ENCODE data around the gene TTC14. TPM values are rescaled to one million over a fixed set of nuclear protein-coding genes. Genes with fewer than 3 reads are reported as not detected.
A peak's percentile ranks its signal among the peaks of the same experiment; 100 is the strongest.

The TTC14 gene, protein sequence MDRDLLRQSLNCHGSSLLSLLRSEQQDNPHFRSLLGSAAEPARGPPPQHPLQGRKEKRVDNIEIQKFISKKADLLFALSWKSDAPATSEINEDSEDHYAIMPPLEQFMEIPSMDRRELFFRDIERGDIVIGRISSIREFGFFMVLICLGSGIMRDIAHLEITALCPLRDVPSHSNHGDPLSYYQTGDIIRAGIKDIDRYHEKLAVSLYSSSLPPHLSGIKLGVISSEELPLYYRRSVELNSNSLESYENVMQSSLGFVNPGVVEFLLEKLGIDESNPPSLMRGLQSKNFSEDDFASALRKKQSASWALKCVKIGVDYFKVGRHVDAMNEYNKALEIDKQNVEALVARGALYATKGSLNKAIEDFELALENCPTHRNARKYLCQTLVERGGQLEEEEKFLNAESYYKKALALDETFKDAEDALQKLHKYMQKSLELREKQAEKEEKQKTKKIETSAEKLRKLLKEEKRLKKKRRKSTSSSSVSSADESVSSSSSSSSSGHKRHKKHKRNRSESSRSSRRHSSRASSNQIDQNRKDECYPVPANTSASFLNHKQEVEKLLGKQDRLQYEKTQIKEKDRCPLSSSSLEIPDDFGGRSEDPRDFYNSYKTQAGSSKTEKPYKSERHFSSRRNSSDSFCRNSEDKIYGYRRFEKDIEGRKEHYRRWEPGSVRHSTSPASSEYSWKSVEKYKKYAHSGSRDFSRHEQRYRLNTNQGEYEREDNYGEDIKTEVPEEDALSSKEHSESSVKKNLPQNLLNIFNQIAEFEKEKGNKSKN
- 40.4 TPM for total RNA-seq (ENCODE audit: unreplicated experiment)
- long read RNA-seq, full-length matches to known transcripts: 6 of 15 reads
- long read RNA-seq, partial matches to known transcripts: 7 of 15 reads
- long read RNA-seq, other reads (novel, unspliced or antisense): 2 of 15 reads

DNA sequence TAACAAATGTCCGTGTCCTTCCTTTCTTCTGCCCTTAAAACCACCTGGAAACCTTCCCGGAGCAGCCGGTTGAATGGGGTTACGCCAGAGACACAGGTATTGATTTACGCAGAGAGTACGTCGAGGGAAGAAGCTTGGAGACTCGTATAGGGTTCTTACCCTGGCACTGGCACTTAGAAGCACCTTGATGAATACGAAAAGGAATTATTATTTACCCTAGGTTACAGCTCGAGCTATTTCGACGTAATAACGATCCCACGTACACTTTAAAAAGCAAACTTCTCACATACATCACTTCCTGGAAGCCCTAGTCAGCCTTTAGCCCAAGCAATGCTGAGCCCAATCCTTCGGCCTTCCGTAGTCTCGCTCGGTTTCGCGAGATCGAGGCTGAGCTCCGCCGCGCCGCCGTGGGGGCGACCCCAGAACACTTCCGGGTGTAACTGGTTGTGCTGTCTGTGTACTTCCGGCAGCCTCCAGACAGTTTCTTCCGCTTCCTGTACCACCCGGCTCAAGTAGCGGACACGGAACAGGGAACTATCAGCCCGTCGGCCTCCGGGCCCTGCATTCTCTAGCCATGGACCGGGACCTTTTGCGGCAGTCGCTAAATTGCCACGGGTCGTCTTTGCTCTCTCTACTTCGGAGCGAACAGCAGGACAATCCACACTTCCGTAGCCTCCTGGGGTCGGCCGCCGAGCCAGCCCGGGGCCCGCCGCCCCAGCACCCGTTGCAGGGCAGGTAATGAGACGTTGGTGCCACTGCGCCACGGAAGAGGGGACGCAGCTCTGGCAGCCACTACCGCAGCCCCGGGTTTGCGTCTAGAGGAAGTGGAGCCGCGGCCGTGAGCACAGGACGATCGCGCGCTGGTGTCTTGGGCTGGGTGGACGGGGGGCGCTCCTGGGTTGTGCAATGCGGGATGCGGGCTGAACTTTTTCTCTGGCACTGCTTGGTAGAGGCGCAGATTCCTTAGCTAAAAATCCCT, at the start of gene TTC14:
TSS of gene TTC14 (plus strand) at position 476 of the 979 bp plus-strand sequence. CDS start at position 575, 99 bp downstream.
- TF ChIP-seq, protein P1, sequence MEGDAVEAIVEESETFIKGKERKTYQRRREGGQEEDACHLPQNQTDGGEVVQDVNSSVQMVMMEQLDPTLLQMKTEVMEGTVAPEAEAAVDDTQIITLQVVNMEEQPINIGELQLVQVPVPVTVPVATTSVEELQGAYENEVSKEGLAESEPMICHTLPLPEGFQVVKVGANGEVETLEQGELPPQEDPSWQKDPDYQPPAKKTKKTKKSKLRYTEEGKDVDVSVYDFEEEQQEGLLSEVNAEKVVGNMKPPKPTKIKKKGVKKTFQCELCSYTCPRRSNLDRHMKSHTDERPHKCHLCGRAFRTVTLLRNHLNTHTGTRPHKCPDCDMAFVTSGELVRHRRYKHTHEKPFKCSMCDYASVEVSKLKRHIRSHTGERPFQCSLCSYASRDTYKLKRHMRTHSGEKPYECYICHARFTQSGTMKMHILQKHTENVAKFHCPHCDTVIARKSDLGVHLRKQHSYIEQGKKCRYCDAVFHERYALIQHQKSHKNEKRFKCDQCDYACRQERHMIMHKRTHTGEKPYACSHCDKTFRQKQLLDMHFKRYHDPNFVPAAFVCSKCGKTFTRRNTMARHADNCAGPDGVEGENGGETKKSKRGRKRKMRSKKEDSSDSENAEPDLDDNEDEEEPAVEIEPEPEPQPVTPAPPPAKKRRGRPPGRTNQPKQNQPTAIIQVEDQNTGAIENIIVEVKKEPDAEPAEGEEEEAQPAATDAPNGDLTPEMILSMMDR (IDR thresholded peaks at IDR 0.05; ENCODE audit: unreplicated experiment): no peak
- DNase-seq (ENCODE audit: low spot score): peak; percentile 86

DNA sequence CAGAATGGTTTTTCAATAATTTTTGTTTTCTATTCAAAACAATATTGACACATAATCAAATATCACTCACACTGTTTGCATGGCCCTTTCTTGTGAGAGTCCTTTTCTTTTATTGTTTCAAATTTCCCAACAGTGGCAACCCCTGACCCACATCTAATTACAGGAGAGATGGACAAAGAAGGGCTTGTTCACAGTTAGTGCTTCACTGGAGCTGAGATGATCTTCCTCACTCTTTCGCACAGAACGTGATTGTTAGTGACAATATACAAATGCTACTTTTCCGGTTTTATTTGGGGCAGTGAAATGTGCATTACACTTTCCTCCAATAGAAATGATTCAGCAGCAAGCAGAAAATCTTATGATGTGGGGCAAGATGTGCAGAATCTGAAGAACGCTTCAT, 38.6 kb upstream of the TTC14 start:
- H3K27ac Mint-ChIP-seq (ENCODE audit: unreplicated experiment): no peak overlapping the region
- DNase-seq (ENCODE audit: low spot score): no peak
- no peaks in the 10 kb centered on the region for H3K9me3 Mint-ChIP-seq (ENCODE audit: unreplicated experiment)
- H3K27me3 Mint-ChIP-seq (ENCODE audit: unreplicated experiment): peaks cover 1% of the 10 kb centered on the region
- H3K36me3 Mint-ChIP-seq (ENCODE audit: low read depth, unreplicated experiment): no peaks in the 10 kb centered on the region
- TF ChIP-seq, protein P1 (IDR thresholded peaks at IDR 0.05; ENCODE audit: unreplicated experiment): no peak
- no peaks in the 10 kb centered on the region for H3K4me1 Mint-ChIP-seq (ENCODE audit: unreplicated experiment)
- no peak overlapping the region for H3K4me3 Mint-ChIP-seq (ENCODE audit: unreplicated experiment)

More for the DNA sequence above, at the start of gene TTC14:
- Mint-ChIP-seq H3K27me3 (ENCODE audit: unreplicated experiment) (no peaks in the 10 kb centered on the region), H3K27ac (ENCODE audit: unreplicated experiment) (peak within 1 kb of the TSS; percentile 90), H3K4me1 (ENCODE audit: unreplicated experiment) (peaks cover 14% of the 10 kb centered on the region), H3K36me3 (ENCODE audit: low read depth, unreplicated experiment) (peaks cover 9% of the 10 kb centered on the region), H3K9me3 (ENCODE audit: unreplicated experiment) (no peaks in the 10 kb centered on the region), H3K4me3 (ENCODE audit: unreplicated experiment) (peak within 1 kb of the TSS; percentile 97)

DNA sequence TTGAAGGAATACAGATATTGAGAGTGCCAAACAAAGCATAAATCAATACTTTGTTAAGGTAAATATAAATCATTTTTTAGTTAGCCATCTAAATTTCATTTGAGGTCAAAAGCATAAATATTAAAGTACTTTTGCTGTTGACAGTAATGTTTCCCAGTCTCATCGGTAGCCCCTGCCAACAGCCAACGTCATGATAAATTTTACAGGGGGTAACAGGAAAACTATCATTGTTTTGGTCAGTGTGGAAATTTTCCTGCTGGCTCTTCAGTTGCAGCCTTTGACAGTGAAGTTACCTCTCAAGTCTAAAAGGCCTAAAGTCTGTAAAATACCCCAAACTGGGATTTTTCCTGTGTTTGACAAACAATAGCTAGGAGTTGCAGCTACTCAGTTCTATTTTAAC, 37.3 kb upstream of the TTC14 start:
- H3K9me3 Mint-ChIP-seq (ENCODE audit: unreplicated experiment): no peaks in the 10 kb centered on the region
- no peaks in the 10 kb centered on the region for H3K4me1 Mint-ChIP-seq (ENCODE audit: unreplicated experiment)
- DNase-seq (ENCODE audit: low spot score): no peak
- H3K27ac Mint-ChIP-seq (ENCODE audit: unreplicated experiment): no peak overlapping the region
- no peak overlapping the region for H3K4me3 Mint-ChIP-seq (ENCODE audit: unreplicated experiment)
- TF ChIP-seq, protein P1 (IDR thresholded peaks at IDR 0.05; ENCODE audit: unreplicated experiment): no peak
- peaks cover 1% of the 10 kb centered on the region for H3K27me3 Mint-ChIP-seq (ENCODE audit: unreplicated experiment)
- H3K36me3 Mint-ChIP-seq (ENCODE audit: low read depth, unreplicated experiment): no peaks in the 10 kb centered on the region

DNA sequence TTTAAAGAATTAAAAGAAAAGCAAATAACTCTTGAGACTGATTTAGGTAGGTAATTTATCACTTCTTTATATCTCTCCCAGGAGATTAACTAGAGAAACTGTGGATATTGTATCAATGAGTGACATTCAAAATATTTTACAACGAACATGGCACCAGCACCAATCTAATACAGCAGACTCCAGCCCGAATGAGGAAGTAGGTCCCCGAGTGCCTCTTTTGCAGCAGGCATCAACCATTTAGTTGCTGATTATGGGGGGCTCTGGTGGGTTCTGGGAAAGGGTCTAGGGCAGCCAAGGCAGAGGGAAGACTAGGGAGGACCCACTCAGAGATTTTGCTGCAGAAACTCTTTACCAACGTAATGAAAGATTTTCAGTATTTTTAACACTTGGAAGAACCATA, 31.7 kb upstream of the TTC14 start:
- Mint-ChIP-seq H3K27me3 (ENCODE audit: unreplicated experiment) (no peaks in the 10 kb centered on the region), H3K27ac (ENCODE audit: unreplicated experiment) (no peak overlapping the region)

More for the DNA sequence above, 31.7 kb upstream of the TTC14 start:
- TF ChIP-seq, protein P1 (IDR thresholded peaks at IDR 0.05; ENCODE audit: unreplicated experiment): no peak
- no peaks in the 10 kb centered on the region for H3K36me3 Mint-ChIP-seq (ENCODE audit: low read depth, unreplicated experiment)
- no peaks in the 10 kb centered on the region for H3K4me1 Mint-ChIP-seq (ENCODE audit: unreplicated experiment)
- H3K9me3 Mint-ChIP-seq (ENCODE audit: unreplicated experiment): no peaks in the 10 kb centered on the region
- H3K4me3 Mint-ChIP-seq (ENCODE audit: unreplicated experiment): no peak overlapping the region
- no peak for DNase-seq (ENCODE audit: low spot score)

All from endothelial cell (in vitro differentiated cells).